CD4-positive, alpha-beta T cell treated with Interleukin-1 beta for 1 hour (primary cell): ENCODE data around the gene CPLX3.

Source experiments
- DNase-seq, 2 donors: peaks; one replicate each; pipeline ENCODE4 v3.0.0-alpha.2; 2020 to 2022

The CPLX3 gene

GRCh38 chr15:74802862-74803447 lies 23.5 kb upstream of the CPLX3 start:
- no peak for DNase-seq

DNA sequence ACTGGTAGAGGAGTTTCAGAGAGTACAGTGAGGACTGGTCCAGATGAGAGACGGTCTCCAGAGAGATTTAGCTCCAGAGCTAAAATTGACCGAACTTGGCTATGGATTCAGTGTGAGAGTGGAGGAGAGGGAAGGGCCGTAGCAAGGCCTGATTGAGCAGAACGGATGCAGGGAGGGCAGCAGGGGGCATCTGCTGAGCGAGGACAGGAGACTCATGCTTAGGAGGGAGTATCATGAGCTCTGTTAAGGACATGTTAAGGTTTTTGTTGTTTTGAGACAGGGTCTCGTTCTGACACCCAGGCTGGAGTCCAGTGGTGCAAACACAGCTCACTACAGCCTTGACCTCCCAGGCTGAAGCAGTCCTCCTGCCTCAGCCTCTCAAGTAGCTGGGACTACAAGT lies 21.5 kb upstream of the CPLX3 start:
- no peak for DNase-seq

DNA sequence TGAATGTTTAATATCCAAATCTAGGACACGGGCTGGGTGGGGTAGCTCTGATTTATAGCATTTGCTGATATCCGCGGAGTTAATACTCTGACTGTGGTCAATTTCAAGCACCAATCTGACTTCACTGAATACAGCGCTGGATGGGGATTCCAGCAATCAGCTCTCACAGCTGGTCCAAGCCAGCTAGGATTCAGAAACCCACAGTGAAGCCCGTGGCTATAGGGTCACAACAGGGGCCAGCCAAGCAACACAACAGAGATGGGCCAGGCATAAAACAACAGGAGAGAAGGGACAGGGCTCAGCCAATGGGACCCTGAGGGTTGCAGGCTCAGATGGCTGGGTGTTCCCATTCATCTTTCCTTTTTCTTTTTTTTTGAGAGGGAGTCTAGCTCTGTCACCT lies 19.1 kb upstream of the CPLX3 start:
- no peak for DNase-seq

DNA sequence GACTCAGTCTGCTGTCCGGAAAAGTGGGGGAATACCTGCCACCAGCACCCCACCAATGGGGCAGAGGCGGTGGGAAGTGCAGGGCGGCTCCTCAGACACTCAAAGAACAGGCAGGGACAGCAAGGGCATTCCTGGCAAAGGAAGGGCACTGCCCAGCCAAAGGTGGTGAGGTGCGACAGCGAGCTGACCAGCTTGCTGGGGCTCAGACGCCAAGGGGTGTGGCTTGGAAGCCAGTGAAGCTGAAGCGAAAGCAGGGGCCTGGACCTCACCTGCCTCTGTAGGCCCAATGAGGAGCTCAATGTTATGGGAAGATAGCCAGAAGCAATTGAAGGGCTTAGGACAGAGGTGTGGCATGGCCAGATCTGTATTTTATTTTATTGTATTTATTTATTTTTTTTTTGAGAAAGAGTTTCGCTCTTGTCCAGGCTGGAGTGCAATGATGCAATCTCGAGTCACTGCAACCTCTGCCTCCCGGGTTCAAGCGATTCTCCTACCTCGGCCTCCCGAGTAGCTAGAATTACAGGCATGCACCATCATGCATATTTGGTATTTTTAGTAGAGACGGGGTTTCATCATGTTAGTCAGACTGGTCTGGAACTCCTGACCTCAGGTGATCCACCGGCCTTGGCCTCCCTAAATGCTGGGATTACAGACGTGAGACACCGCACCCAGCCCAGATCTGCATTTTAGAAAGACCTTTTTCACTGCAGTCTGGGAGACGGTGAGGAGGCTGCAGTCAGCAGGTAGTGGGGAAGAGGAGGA lies 18.2 kb upstream of the CPLX3 start:
- DNase-seq, result no peak

DNA sequence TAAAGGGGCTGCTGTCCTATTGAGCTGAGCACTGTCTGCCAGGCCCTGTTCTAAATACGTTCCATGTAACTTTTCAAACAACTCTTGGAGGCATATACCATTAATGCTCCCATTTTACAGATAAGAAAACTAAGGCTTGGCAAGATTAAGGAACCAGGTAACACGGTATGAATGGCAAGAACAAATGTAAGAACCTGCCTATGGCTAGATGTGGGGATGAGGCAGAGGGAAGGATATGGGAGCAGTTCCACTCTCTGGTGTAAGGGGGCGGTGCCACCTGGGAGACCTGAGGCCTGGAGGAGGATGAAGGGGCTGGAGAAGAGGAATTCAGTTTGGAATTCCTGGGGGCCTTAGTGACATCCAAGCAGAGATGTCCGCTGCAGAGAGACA lies 17.6 kb upstream of the CPLX3 start:
- DNase-seq, result no peak

DNA sequence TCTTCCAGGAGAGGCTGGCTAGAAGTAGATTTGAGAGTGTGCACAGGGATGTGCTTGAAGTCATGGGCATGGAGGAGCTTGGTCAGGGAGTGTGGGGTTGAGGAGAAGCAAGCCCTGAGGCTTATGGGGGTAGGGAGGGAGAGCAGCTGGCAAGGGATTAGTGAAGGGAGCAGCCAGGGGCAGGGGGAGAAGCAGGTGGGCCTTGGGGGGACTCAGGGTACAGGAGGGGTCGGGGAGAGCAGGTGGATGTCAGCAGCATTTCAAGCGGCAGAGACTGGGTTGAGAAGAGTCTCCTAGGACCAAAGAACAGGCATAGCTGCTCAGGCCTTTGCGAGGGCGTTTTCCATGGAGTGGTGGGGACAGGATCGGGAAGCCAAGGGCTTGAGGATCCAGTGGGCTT lies 17.2 kb upstream of the CPLX3 start:
- no peak for DNase-seq

DNA sequence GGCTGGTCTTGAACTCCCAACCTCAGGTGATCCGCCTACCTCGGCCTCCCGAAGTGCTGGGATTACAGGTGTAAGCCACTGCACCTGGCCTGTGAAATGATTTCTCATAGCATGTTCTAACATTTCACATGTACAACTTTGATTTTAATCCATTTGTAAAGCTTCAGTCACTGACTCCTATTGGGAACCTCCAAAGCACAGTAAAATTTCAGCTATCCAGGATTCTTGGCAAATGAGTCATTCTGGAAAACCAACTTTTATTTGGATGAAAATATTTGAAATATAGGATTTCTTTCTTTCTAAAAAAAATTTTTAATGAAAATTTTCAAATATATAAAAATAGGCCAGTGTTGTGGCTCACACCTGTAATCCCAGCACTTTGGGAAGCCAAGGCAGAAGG lies 16.5 kb upstream of the CPLX3 start:
- DNase-seq, result no peak

DNA sequence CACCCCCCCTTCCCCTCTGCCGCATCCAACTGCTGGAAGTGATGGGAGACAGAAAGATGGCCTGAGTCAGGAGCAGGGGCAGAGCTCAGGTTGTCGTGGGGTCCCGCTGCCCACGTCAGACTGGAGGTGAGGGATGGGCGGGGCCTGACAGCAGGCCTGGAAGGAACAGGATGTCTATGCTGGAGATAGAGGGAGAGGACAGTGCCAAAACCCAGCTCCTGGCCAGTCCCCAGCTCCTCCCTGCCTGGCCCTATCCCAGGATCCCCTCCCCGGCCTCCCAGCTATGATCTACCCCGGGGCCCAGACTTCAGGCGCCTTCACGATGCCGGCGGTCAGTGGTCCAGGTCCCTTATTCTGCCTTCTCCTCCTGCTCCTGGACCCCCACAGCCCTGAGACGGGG lies 13.9 kb upstream of the CPLX3 start, which contains the start of gene LMAN1L:
TSS of gene LMAN1L (plus strand) at position 303 of the 400 bp plus-strand sequence. CDS start at position 323, 20 bp downstream.
- no peak for DNase-seq

DNA sequence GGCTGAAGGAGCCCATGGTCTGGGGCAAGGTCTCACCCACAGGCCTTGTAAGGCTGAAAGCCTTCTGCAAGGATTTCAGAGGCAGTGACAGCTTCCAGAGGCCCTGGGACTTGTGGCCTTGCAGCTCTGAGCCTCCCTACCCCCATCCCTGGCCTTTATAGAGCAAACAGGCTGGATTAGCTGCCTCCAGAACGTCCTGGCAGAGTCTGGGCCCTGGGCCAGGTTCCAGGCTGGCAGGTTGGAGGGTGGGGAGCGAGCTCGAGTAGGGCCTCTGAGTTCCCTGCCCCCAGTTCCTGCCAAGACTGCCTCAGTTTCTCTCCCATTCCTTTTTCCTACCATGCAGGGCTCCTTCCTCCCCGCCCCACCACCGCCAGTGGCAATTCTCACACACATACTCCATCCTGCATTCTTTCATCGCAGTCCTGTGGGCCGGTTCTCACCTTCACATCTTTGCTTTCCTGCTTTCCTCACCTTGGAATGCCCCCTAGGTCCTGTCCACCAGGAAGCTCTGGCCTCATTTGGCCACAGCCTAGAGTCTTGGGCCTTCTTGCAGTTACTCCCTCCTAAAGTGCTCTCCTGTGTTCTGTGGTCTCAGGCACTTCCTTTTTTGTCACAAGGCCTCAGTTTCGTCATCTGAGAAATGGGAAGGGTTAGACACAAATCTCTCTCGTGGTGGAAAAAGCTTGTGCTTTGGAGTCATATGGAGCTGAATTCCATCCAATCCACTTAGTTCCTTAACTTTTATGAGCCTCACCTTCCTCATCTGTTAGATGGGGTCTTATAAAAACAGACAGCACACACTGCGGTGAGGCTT lies 11.1 kb upstream of the CPLX3 start:
- no peak for DNase-seq

GRCh38 chr15:74815961-74816360 lies 10.5 kb upstream of the CPLX3 start:
- DNase-seq, result no peak

DNA sequence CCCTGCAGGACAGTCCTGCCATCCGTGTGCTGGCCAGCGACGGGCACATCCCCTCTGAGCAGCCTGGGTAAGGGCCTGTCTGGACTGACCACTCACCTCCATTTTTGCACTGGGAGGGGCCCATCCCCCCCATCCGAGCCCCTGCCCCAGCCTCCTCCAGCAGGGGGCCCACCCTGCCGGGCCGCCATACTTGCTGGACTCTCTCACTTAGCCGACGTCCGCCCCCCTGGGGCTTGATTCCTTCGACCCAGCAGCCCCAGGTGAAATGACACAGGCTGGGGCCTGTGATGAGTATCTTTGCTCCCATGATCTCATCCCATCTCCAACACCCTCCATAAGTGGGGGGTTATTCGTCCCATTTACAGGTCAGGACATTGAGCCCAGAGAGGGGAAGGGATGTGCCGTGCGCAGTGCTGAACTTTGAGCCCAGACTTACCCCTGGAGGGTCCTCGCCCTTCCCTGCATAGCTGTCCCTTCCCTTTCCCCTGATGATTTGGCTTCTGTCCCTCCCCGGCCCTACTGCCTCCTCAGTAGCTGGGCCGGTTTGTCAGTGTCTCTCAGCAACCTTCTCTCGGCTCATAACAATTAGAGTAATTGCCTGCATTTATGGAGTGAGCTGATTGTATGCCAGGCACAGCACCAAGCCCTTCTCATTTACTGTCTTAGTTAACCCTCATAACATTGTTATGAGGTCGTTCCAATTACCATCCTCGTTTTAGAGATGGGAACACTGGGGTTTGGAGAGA lies 9.6 kb upstream of the CPLX3 start:
- DNase-seq, result no peak

GRCh38 chr15:74817370-74817737 lies 9.1 kb upstream of the CPLX3 start:
- DNase-seq, result no peak

DNA sequence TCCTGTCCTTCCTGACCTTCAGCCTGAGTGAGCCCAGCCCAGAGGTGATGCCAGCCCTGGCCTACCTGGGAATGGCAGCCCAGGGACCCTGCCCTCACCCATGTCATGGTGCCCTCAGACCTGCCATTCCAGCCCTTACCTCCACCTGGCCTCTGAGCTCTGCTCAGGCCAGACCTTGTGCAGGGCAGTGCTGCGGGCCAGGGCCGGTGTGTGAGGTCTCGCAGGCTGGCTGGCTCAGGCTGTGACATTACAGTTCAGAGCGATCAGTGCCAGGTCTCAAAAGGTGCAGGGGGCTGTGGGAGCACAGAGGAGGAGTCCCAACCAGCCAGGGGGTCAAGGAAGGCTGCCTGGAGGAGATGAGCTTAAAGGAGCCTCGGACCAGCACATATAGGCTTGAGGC lies 6.4 kb upstream of the CPLX3 start:
- no peak for DNase-seq

- DNase-seq, result peak in 1 of 2 donors; percentile 51
Observed at GRCh38 chr15:74821091-74821789, 5.2 kb upstream of the CPLX3 start.

GRCh38 chr15:74821790-74822158 lies 4.7 kb upstream of the CPLX3 start:
- no peak for DNase-seq

- DNase-seq, result no peak
Observed at GRCh38 chr15:74822233-74822632, 4.2 kb upstream of the CPLX3 start.

- DNase-seq, result no peak
Observed at GRCh38 chr15:74823324-74823723, 3.1 kb upstream of the CPLX3 start.

- no peak for DNase-seq
Observed at GRCh38 chr15:74824976-74825375, 1.5 kb upstream of the CPLX3 start.

DNA sequence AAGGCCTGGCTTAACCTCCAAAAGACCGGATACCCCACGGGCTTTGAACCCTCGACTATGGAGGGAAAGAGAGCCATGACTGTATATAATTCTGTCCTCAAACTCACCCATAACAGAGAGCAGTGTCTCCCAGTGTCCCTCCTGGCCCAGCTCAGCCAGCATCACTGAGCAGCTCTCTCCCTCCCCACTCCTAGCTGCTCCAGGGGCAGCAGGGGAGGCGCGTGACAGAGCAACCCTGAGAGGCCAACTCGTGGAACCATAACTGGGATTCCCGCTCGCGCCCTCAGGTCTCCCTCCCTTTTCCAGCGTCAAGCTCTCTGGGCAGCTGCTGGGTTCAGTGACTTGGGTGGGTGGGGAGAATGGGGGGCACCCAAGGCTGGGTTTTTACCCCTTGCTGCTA lies 561 bp upstream of the CPLX3 start:
- no peak for DNase-seq

- DNase-seq, result no peak
Observed at GRCh38 chr15:74826921-74827320, 494 bp downstream of the CPLX3 start.

DNA sequence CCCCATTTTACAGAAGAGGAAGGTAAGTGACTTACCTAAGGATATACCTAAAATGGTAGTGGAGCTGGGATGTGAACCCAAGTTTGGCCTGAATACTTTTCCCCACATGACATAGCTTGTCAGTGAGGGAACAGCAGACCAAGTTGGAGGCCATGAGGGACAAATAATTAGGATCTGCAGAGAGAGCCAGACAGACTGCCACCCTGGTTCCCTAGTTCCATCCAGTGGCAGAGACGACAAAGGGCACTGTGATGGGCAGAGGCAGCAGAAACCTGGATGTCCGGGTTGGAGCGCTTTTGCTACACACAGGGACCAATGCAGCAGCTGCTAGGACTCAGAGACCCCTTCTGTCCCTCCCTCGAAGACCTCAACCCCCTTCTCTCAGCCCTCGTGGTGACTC lies 1.2 kb downstream of the CPLX3 start:
- no peak for DNase-seq

GRCh38 chr15:74828835-74829234 lies 2.4 kb downstream of the CPLX3 start:
- no peak for DNase-seq

DNA sequence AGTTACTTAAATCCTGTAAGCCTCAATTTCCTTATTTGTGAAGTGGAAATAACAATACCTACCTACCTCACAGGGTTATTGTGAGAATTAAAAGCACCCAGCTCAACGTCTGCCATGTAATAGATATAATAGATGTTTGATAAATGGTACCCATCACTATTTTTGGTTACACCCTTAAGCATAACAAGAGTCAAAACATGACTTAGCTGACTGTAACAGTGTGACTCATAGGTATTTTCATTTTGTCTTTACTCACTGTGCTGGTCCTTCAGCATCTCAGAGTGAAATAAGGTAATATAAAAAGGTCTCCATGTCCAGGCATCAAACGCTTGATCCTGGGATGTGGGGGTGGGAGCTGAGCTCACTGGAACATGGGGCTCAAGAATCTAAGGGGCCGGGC lies 3.1 kb downstream of the CPLX3 start:
- no peak for DNase-seq
